NCI-H2227 treated with DMSO at 0.1 percent for 48 hours (cell line): ENCODE measurements around the gene CDH4.

Source experiments
- DNase-seq: peaks from one replicate; lab custom pipeline; 2025; lab: John Stamatoyannopoulos, UW

Gene CDH4

DNA sequence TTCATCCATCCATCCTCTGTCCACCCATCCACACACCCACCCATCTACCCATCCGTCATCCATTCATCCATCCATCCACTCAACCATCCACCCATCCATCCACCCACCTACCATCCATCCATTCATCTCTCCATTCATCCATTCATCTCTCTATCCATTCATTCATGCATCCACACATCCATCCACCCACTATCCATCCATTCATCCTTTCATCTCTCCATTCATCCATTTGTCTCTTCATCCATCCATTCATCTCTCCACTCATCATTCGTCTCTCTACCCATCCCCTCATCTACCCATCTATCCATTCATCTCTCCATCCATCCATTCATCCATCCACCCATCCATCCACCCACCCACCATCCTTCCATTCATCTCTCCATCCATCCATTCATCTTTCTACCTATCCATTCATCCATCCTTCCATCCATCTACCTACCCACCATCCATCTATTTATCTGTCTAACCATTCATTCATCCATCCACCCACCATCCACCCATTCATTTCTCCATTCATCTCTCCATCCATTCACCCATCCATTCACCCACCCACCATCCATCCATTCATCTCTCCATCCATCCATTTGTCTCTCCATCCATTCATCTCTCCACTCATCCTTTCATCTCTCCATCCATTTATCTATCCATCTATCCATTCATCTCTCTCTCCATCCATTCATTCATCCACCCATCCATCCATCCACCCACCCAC is 538.2 kb downstream of the CDH4 start:
- DNase-seq, result no peak

DNA sequence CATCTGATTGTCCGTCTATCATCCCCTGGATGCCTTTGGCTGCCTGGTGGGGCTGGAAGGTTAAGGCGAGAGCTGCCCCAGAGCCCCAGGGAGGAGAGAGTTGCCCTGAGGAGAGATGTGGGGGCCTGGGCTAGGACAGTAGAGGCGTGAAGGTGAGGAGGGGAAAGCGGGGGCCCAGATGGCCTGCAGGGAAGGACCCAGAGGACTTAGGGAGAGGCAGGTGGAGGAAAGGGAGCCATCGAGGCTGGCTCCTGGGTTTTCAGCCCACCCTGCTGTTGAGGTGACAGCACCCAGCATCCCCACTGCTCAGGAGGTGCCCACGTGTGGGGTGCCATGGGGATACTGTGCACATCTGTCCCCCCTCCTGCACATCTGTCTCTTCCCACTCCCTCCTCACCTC is 539.9 kb downstream of the CDH4 start:
- DNase-seq, result no peak

DNA sequence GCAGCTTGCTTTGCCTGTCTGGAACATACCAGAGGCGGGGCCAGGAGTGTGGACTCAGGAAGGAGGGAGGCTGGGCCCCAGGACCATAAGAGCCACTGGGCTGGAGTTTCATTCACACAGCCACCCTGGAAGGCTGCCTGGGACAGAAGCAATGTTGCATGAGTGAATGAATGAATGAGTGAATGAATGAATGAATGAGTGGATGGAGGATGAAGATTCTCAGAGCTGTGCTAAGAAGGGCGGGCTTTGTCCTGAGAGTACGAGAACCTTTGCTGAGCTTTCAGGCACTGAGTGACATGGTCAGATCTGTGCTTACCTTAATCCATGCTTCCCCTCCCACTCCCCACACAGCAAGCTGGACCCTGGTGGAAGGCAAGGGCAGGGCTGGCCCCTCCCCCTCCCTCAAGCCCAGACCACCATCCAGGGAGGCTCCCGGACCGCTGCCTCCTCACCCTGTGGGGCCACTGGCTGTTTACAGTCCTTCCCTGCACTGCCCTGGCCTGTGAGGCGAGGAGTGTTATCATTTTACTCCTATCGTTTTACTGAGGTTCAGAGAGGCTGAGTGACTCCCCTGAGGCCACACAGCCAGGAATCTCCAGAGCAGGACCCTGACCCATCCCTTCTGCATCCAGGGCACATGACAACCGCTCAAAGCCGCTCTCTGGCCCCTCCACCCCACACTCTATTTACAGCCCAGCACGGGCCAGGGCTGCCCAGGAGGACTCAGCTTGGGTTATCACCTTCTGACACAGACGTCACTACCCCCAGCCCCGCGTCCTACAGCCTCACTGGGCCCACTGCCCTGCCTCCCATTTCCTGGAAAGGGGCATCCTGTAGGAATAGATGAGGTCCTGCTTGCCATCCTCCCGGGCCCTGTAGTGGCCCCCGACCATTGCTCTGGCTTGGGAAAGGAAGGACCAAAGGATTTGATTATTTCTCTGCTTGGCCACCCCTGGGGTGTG is 543.9 kb downstream of the CDH4 start:
- DNase-seq, result no peak

DNA sequence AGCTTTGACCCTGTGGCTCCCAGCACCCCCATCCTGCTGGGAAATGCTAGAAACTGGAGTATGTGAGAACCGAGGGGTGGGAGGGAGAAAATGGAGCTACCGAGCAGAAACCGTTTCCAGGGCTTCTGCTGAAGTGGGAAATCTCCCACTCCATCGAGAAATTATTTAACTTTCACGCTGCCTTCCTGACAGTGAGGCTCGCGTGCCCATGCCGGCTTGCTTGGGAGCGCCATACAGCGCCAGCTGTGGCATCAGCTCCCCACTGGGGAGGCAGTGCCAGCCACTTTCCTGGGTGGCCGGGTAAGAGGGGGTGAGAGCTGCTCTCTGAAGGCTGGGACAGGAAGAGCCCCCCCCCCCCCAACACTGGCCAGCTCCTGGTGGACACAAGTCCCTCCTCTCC is 544.7 kb downstream of the CDH4 start:
- DNase-seq, result no peak

DNA sequence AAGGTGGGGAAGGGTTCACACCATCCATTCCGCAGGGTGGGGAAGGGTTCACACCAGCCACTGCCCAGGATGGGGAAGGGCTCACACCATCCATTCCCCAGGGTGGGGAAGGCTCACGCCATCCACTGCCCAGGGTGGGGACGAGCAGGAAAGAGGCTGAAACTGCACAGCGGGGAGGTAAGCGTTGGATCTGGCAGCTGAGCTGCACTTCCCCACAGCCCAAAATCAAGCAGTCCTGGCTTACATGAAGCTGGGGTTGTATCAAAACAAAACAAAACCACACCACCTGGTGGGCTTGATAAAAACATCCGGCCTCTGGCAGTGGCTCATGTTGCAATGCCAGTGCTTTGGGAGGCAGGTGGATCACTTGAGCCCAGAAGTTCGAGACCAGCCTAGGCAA is 545.1 kb downstream of the CDH4 start:
- no peak for DNase-seq

- no peak for DNase-seq
Measured at GRCh38 chr20:61797971-61798411, 545.9 kb downstream of the CDH4 start.

GRCh38 chr20:61798632-61799031 is 546.6 kb downstream of the CDH4 start:
- no peak for DNase-seq

- DNase-seq, result no peak
Measured at GRCh38 chr20:61799394-61799923, 547.4 kb downstream of the CDH4 start.

DNA sequence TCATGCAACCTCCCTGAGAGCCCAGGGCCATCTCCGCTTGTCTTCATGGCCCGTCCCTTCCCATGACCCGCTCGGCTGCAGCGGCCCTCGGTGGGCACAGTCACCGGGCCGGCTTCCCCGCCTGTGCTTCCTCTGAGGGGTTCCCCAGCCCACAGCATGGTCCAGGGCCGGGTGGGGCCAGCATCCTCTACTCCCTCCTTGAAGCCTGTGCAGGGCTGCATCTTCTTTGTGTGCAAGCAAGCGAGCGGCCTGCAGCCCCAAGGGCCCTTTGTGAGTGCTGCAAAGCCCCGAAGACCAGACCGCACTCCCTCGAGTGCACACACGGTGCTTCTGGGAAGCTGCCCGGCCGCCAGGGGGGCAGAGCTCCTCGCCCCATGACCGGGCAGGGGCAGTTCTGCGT is 547.9 kb downstream of the CDH4 start:
- no peak for DNase-seq

GRCh38 chr20:61800359-61801064 is 548.5 kb downstream of the CDH4 start:
- no peak for DNase-seq

DNA sequence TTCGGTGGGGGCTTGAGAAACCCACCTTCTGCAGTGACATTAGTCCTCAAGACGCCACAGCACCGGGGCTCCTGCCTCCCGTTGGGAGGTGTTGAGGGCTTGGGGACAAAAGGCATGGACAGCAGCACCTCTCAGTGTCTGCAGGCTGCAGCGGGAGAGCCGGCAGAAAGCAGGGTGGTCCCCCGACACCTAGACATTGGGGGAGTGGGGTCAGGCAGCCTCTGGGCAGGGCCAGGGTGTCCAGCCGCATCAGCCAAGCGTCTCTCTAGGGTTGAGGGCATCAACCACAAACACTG is 549.0 kb downstream of the CDH4 start:
- no peak for DNase-seq

GRCh38 chr20:61801428-61801827 is 549.4 kb downstream of the CDH4 start:
- no peak for DNase-seq

DNA sequence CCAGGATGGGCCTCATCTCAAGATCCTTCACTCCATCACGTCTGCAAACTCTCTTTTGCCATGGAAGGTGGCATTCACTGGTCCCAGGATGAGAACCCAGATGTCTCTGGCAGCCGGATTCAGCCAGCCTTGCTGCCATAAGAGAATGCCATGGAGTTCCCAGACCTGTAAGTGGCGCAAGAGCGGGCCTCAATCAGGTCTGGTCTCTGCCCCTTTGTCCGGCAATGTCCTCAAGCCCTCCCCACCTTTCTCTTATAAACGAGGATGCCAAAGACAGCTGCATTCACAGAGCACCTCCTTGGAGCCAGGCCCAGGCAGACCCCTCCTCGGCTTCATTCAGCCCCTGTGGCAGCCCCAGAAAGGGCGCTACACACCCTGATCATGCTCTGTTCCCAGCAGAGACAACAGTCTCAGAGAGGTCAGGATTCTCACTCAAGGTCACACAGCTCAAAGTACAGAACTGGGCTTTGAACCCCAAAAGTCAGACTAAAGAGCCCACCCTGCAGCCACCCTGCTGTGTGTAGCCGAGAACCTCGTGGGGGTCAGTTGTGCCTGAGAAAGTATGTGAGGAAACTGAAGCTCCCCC is 549.9 kb downstream of the CDH4 start:
- DNase-seq, result no peak

DNA sequence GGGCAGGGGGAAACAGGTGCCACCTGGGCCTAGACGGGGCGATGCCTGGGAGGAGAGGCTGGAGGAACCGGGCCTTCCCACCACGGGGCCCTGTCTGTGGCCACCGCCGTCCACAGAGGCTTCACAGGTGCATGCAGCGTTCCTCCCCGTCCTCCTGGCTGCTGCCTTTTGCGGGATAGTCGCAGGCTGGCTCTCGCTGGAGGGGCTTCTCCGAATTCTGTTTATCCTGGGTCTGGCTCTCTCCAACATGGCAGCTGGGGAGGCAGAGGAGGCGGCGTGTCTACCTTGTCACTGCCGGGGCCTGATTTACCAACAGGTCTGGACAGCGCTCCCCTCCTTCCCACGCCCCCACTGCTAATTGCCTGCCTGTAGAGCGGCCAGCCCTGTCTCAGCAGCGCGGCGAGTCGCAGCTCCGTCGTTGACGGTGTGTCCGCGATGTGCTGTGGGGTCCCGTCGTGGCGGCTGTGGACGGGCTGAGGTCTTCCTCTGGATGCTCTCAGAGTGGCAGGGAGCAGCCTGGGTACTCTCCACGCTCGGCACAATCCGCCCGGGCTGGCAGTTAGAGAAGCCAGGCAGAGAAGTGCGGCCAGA is 550.8 kb downstream of the CDH4 start:
- DNase-seq, result no peak

GRCh38 chr20:61803416-61803914 is 551.4 kb downstream of the CDH4 start:
- DNase-seq, result no peak

DNA sequence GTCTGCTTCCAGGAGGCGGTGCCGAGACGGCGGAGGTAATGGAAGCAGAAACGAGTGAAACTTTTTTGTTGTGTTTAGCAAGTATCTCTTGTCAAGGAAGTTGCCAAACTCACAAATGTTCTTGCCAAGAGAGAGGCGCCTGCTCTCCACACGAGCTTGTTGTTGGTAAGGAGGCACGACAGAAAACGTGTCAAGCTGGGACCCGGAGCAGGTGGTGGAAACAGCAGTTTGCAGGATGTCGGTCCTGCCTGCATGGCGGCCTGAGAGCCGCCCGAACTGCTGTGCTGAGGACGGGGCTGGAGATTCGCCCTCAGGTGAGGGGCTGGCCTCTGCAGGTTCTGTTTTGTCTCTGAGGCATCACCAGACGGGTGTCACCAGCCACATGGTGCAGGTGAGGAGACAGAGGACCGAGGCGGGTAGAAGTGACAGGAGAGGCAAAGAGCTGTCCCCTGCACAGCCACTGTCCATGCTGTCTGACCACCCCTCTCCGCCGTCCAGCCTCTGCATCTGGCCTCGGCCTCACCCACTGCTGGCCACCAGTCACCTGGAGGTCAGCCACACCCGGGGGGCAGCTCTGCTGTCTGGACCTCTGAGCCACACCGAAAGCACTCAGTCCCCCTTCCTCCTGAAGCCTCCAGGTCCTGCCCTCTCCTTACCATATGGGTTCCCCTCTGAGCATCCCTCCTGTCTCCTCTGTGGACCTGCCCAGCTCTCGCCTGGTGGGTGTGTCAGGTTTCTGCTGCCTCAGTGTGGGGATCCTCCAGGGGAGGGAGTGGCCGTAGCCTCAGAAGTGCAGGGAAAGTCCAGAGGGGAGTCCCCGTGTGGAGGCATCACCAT is 552.1 kb downstream of the CDH4 start:
- no peak for DNase-seq

- DNase-seq, result no peak
Measured at GRCh38 chr20:61804752-61805295, 552.8 kb downstream of the CDH4 start.

- no peak for DNase-seq
Measured at GRCh38 chr20:61805365-61805764, 553.3 kb downstream of the CDH4 start.

GRCh38 chr20:61805781-61806180 is 553.7 kb downstream of the CDH4 start:
- DNase-seq, result no peak

GRCh38 chr20:61806314-61806713 is 554.3 kb downstream of the CDH4 start:
- DNase-seq, result no peak
